Neutrophil (primary cell): ENCODE data around the gene KCTD21.
"Not testable (repeated sequence)": the region's sequence is repeated elsewhere in the genome, so short reads cannot be mapped to it uniquely, and the experiment has no call there.

ENCODE experiments used
- H3K27ac ChIP-seq: fragments of 200-600 bp; sonication (generic); 2 replicates; pipeline ENCODE4 v1.5.1; 2016; ENCODE audit warnings: mild to moderate bottlenecking, moderate library complexity
- H3K27me3 ChIP-seq: fragments of 200-600 bp; sonication (generic); 2 replicates; pipeline ENCODE4 v1.6.0; 2016; ENCODE audit warnings: mild to moderate bottlenecking
- H3K36me3 ChIP-seq: fragments of 200-600 bp; sonication (generic); 2 replicates; pipeline ENCODE4 v1.5.1; 2017
- H3K4me1 ChIP-seq, 2 experiments: fragments of 200-600 bp in 1 of 2; sonication (generic) in 1 of 2; 1 replicate in 1 of 2; 2 replicates in 1 of 2; pipeline versions ENCODE4 v1.5.1 to v1.6.1; 2013 to 2016; ENCODE audit warnings: low read depth in 1 of 2, low read length in 1 of 2, mild to moderate bottlenecking in 1 of 2, moderate library complexity in 1 of 2; ENCODE audit not compliant: control insufficient read depth in 1 of 2, insufficient read depth in 1 of 2
- H3K4me3 ChIP-seq, 2 experiments: fragments of 200-600 bp in 1 of 2; sonication (generic) in 1 of 2; 1 replicate in 1 of 2; 2 replicates in 1 of 2; pipeline ENCODE4 v1.5.1; 2013 to 2016; ENCODE audit warnings: low read depth in 1 of 2, low read length in 1 of 2, mild to moderate bottlenecking in 1 of 2, moderate library complexity in 1 of 2
- H3K9me3 ChIP-seq: fragments of 200-600 bp; sonication (generic); 2 replicates; pipeline ENCODE4 v1.5.1; 2016
- CTCF ChIP-seq: fragments of 200-600 bp; sonication (generic); IDR thresholded peaks from 2 replicates; pipeline ENCODE4 v1.5.1; 2016; ENCODE audit warnings: antibody characterized with exemption

The KCTD21 gene

DNA sequence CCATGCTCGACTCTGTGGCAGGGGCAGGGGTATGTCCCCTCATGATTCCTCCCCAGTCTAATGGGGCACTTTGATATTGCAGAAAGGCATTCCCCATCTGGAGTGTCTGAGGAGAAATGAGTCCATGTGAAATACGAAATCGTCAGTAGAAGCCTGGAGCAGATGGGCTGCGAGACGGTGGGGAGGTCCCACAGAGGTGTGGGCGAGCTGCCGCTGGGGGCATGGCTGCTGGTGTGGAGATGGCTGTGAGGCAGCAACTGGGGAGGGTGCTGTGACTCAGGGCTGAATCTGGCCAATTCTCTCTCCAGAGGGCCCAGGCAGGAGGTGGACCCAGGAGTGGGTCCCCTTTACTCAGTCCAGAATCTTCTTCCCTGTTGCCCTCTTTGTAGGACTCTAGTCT, 11.2 kb downstream of the KCTD21 start:
- no peak for TF ChIP-seq CTCF
- Histone ChIP-seq H3K4me1 (peaks cover 8% of the 10 kb centered on the region in 2 experiments), H3K9me3 (no peaks in the 10 kb centered on the region), H3K27ac (no peak overlapping the region), H3K4me3 (no peak overlapping the region), H3K36me3 (peaks cover 32% of the 10 kb centered on the region), H3K27me3 (no peaks in the 10 kb centered on the region)

- H3K4me1 ChIP-seq = peaks cover 8% of the 10 kb centered on the region in 2 experiments
Observed at GRCh38 chr11:78176605-78177141, 11.8 kb downstream of the KCTD21 start.

DNA sequence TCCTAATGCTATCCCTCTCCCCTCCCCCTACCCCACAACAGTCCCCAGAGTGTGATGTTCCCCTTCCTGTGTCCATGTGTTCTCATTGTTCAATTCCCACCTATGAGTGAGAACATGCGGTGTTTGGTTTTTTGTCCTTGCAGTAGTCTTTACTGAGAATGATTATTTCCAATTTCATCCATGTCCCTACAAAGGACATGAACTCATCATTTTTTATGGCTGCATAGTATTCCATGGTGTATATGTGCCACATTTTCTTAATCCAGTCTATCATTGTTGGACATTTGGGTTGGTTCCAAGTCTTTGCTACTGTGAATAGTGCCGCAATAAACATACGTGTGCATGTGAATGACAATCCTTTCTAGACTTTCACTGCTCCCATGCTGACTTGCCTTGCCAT, 12.6 kb downstream of the KCTD21 start:
- peaks cover 41% of the 10 kb centered on the region for H3K36me3 ChIP-seq
- H3K4me3 ChIP-seq, H3K9me3 ChIP-seq, H3K27ac ChIP-seq, H3K27me3 ChIP-seq, H3K4me1 ChIP-seq: not testable (repeated sequence)

More at GRCh38 chr11:78176605-78177141, 11.8 kb downstream of the KCTD21 start:
- H3K27me3 ChIP-seq = no peaks in the 10 kb centered on the region
- no peak for TF ChIP-seq CTCF
- H3K36me3 ChIP-seq = peaks cover 37% of the 10 kb centered on the region
- H3K4me3 ChIP-seq = no peak overlapping the region
- no peaks in the 10 kb centered on the region for H3K9me3 ChIP-seq
- H3K27ac ChIP-seq = no peak overlapping the region

- Histone ChIP-seq H3K36me3 (peaks cover 37% of the 10 kb centered on the region), H3K27me3 (no peaks in the 10 kb centered on the region), H3K4me3 (no peak overlapping the region), H3K27ac (no peak overlapping the region), H3K4me1 (no peaks in the 10 kb centered on the region), H3K9me3 (no peaks in the 10 kb centered on the region)
- TF ChIP-seq CTCF = no peak
Observed at GRCh38 chr11:78171951-78172350, 16.5 kb downstream of the KCTD21 start.

DNA sequence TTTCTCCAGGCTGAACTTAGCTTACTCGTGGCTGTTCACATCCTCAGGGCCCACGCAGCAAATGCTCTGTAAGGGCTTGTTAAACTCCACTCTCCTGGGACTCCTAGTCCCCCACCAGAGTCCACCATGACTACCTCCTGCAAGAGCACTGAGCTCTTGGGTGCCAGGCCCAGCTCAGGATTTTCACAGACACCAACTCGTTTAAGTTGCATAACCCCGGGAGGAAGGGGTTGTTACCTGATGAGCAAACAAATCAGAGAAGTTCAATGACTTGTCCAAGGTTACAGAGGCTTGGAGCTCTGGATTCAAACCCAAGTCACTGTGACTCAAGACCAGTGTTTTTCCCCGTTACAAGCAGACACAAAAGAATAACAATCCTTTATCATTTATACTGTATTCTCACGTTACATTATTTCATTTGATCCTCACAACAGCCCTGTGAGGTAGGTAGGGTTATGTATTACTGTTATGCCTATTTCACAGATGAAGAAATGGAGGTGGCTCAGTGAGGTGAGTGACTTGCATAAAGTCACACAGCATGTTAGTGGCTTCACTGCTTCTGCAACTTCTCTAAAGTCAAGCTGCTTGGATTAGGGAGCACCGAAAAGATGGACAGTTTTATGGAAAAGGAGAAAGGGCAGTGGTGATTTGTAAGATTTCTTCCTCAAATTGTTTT, 17.4 kb downstream of the KCTD21 start:
- no peak overlapping the region for H3K27ac ChIP-seq
- peaks cover 33% of the 10 kb centered on the region for H3K36me3 ChIP-seq
- no peak for TF ChIP-seq CTCF
- no peaks in the 10 kb centered on the region for H3K4me1 ChIP-seq
- H3K9me3 ChIP-seq = no peaks in the 10 kb centered on the region
- H3K4me3 ChIP-seq = no peak overlapping the region
- no peaks in the 10 kb centered on the region for H3K27me3 ChIP-seq

- H3K4me3 ChIP-seq = no peak overlapping the region
- H3K36me3 ChIP-seq = peaks cover 33% of the 10 kb centered on the region
- no peak overlapping the region for H3K27ac ChIP-seq
- no peaks in the 10 kb centered on the region for H3K27me3 ChIP-seq
- no peaks in the 10 kb centered on the region for H3K9me3 ChIP-seq
- no peaks in the 10 kb centered on the region for H3K4me1 ChIP-seq
- TF ChIP-seq CTCF = no peak
Observed at GRCh38 chr11:78170413-78170812, 18.0 kb downstream of the KCTD21 start.
